Neutrophil (primary cell): Measurements from ENCODE around the gene ADAM30.

Experiments
- H3K27ac ChIP-seq: fragments of 200-600 bp; sonication (generic); 2 replicates; pipeline ENCODE4 v1.5.1; 2016; ENCODE audit warnings: mild to moderate bottlenecking, moderate library complexity
- H3K27me3 ChIP-seq: fragments of 200-600 bp; sonication (generic); 2 replicates; pipeline ENCODE4 v1.6.0; 2016; ENCODE audit warnings: mild to moderate bottlenecking
- H3K36me3 ChIP-seq: fragments of 200-600 bp; sonication (generic); 2 replicates; pipeline ENCODE4 v1.5.1; 2017
- H3K4me1 ChIP-seq, 2 experiments: fragments of 200-600 bp in 1 of 2; sonication (generic) in 1 of 2; 1 replicate in 1 of 2; 2 replicates in 1 of 2; pipeline versions ENCODE4 v1.5.1 to v1.6.1; 2013 to 2016; ENCODE audit warnings: low read depth in 1 of 2, low read length in 1 of 2, mild to moderate bottlenecking in 1 of 2, moderate library complexity in 1 of 2; ENCODE audit not compliant: control insufficient read depth in 1 of 2, insufficient read depth in 1 of 2
- H3K4me3 ChIP-seq, 2 experiments: fragments of 200-600 bp in 1 of 2; sonication (generic) in 1 of 2; 1 replicate in 1 of 2; 2 replicates in 1 of 2; pipeline ENCODE4 v1.5.1; 2013 to 2016; ENCODE audit warnings: low read depth in 1 of 2, low read length in 1 of 2, mild to moderate bottlenecking in 1 of 2, moderate library complexity in 1 of 2
- H3K9me3 ChIP-seq: fragments of 200-600 bp; sonication (generic); 2 replicates; pipeline ENCODE4 v1.5.1; 2016
- TF ChIP-seq, protein P1 (sequence below): fragments of 200-600 bp; sonication (generic); IDR thresholded peaks from 2 replicates; pipeline ENCODE4 v1.5.1; 2016; ENCODE audit warnings: antibody characterized with exemption

The ADAM30 gene

DNA sequence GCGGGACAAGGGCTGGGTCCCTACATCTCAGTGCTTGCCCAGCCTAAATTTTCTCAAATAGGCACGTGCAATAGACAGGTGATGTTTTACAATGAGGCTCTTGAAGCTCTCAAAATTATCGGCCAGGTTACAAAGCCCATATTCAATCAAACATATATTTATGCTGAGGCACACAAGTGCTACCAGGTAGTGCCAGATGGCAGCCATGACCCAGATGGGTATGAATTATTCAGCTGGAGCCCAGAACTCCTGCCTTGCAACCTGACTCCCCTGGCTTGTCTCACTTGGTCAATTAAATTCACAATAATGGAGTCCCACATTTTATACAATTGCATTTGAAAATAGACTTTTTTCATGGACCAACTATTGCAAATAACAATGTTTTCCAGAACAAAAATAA, 12.3 kb upstream of the ADAM30 start:
- no peak overlapping the region for H3K4me3 ChIP-seq
- TF ChIP-seq, protein P1, sequence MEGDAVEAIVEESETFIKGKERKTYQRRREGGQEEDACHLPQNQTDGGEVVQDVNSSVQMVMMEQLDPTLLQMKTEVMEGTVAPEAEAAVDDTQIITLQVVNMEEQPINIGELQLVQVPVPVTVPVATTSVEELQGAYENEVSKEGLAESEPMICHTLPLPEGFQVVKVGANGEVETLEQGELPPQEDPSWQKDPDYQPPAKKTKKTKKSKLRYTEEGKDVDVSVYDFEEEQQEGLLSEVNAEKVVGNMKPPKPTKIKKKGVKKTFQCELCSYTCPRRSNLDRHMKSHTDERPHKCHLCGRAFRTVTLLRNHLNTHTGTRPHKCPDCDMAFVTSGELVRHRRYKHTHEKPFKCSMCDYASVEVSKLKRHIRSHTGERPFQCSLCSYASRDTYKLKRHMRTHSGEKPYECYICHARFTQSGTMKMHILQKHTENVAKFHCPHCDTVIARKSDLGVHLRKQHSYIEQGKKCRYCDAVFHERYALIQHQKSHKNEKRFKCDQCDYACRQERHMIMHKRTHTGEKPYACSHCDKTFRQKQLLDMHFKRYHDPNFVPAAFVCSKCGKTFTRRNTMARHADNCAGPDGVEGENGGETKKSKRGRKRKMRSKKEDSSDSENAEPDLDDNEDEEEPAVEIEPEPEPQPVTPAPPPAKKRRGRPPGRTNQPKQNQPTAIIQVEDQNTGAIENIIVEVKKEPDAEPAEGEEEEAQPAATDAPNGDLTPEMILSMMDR, result no peak
- no peaks in the 10 kb centered on the region for H3K4me1 ChIP-seq
- H3K27ac ChIP-seq, result no peak overlapping the region
- no peaks in the 10 kb centered on the region for H3K27me3 ChIP-seq
- H3K9me3 ChIP-seq, result no peaks in the 10 kb centered on the region
- H3K36me3 ChIP-seq, result peaks cover 12% of the 10 kb centered on the region

DNA sequence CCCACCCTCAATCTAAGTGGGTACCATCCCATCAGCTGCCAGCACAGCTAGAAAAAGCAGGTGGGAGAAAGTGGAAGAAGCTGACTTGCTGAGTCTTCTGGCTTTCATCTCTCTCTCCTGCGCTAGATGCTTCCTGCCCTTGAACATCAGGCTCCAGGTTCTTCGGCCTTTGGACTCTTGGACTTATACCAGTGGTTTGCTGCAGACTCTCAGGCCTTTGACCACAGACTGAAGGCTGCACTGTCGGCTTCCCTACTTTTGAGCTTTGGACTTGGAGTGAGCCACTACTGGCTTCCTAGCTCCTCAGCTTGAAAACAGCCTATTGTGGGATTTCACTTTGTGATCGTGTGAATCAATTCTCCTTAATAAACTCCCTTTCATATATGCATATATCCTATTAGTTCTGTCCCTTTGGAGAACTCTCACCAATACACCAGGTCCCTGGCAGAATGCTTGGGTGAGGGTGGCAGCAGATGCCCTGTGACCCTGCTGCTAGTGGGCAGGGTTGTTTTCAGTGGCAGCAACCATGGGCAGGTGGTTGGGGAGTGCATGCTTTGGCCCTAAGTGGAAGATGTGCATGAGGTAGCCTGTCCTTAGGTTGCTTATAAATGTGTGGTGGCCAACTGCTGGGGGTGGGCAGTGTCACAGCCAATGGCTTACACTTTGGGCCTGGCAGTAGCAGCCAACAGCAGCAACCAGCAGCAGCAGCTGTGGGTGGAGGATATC, 10.8 kb upstream of the ADAM30 start:
- Histone ChIP-seq H3K9me3 (no peaks in the 10 kb centered on the region), H3K36me3 (no peaks in the 10 kb centered on the region), H3K27ac (no peak overlapping the region), H3K4me3 (no peak overlapping the region), H3K4me1 (no peaks in the 10 kb centered on the region), H3K27me3 (no peaks in the 10 kb centered on the region)
- TF ChIP-seq, protein P1, result no peak

DNA sequence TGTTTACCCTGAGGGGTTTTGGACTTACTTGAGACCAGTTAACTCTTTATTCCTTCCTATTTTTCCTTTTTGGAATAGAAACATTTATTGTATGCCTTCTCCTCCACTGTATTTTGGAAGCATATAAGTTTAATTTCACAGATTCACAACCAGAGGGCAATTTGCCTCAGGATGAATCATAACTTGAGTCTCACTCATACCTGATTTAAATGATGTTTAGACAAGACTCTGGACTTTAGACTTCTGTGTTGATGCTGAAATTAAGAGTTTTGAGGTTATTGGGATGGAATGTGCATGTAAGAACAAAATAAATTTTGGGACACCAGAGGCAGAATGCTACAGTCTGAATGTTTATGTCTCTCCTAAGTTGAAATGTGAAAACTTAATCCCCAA, 7.1 kb upstream of the ADAM30 start:
- no peaks in the 10 kb centered on the region for H3K36me3 ChIP-seq

DNA sequence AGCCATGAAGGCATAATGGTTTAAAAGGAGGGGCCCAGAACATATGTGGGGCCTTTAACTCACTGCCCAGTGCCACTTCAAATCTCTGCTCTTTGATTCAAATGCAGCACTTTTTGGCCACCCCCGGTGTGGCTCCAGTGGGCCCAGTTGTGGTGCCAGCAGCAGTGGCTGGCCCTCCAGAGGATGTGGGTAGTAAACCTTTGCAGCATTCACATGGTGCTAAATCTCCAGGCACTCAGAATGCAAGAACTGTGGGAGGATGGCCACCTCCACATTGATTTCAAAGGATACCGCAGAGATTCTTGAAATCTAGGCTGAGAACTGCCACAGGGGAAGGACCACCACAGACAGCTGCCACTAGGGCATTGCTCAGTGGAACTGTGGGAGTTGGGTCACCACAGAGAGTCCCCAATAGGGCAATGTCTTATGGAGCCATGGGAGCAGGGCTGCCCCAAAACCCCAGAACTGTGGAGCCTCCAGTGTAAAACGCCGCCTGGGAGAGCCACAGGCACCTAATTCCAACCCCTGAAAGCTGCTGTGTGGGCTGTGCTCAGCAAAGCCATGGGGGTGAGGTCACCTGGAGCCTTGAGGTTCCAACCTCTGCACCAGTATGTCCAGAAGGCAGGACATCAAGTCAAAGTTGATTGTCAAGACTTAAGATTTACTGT, 6.6 kb upstream of the ADAM30 start:
- no peaks in the 10 kb centered on the region for H3K36me3 ChIP-seq
- no peaks in the 10 kb centered on the region for H3K27me3 ChIP-seq
- H3K4me1 ChIP-seq, result no peaks in the 10 kb centered on the region
- no peaks in the 10 kb centered on the region for H3K9me3 ChIP-seq
- H3K27ac ChIP-seq, result no peak overlapping the region
- TF ChIP-seq, protein P1, result no peak
- H3K4me3 ChIP-seq, result no peak overlapping the region

More for the DNA sequence above, 7.1 kb upstream of the ADAM30 start:
- H3K27ac ChIP-seq, result no peak overlapping the region
- no peak overlapping the region for H3K4me3 ChIP-seq
- H3K9me3 ChIP-seq, result no peaks in the 10 kb centered on the region
- no peaks in the 10 kb centered on the region for H3K27me3 ChIP-seq
- no peaks in the 10 kb centered on the region for H3K4me1 ChIP-seq
- TF ChIP-seq, protein P1, result no peak

DNA sequence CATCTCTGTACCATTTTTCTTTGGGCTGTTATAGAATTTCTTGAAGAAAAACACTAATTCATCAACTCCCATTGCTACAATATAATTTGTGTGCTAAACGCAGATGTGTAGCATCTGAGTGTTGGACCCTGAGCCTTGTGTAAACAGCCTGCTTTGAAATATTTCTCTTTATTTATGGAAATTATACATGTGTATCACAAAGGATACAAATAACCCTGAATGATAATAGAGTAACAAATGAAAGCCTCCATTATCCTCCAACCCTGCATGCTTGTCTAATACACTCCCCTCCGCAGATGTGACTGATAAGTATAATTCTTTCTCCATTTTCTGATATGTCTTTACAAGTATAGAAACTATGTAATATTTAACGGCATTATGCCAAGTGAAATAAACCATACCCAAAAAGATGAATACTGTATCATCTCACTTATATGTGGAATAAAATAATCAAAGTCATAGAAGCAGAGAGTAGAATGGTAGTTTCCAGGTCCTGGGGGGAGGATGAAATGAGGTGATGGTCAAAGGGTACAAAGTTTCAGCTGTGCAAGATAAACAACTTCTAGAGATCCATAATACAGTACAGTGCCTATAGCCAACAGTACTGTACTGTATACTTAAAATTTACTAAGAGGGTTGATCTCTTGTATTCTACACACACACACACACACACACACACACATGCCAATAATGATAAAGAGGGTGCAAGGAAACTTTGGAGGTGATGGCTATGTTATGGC, 2.8 kb upstream of the ADAM30 start:
- Histone ChIP-seq H3K9me3 (no peaks in the 10 kb centered on the region), H3K27ac (no peak overlapping the region), H3K4me1 (peaks cover 0 to 3% of the 10 kb centered on the region in 2 experiments), H3K27me3 (no peaks in the 10 kb centered on the region), H3K36me3 (no peaks in the 10 kb centered on the region), H3K4me3 (no peak overlapping the region)
- TF ChIP-seq, protein P1, result no peak
